DND-41 (cell line): ENCODE data around the gene IQCC.
"Not testable (repeated sequence)": the region's sequence is repeated elsewhere in the genome, so short reads cannot be mapped to it uniquely, and the experiment has no call there.

Experiments
- EZH2 ChIP-seq: IDR thresholded peaks from 3 replicates; pipeline ENCODE4 v1.6.1; 2012; ENCODE audit warnings: borderline replicate concordance, low read depth, mild to moderate bottlenecking, moderate library complexity, low read length, inconsistent platforms; ENCODE audit not compliant: severe bottlenecking
- TF ChIP-seq, protein P1 (sequence below): IDR thresholded peaks from 2 replicates; pipeline ENCODE4 v1.5.1; 2012; ENCODE audit warnings: borderline replicate concordance, low read length, moderate library complexity, mild to moderate bottlenecking; ENCODE audit not compliant: poor library complexity, severe bottlenecking; ENCODE audit errors: extremely low read depth

DNA sequence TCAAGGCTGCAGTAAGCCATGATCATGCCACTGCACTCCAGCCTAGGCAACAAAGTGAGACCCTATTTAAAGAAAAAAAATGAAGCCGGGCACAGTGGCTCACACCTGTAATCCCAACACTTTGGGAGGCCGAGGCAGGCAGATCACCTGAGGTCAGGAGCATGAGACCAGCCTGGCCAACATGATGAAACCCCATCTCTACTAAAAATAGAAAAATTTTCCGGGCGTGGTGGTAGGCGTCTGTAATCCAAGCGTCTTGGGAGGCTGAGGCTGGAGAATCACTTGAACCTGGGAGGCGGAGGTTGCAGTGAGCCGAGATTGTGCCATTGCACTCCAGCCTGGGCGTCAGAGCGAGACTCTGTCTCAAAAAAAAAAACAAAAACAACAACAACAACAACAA lies 39.8 kb upstream of the IQCC start:
- TF ChIP-seq, protein P1, sequence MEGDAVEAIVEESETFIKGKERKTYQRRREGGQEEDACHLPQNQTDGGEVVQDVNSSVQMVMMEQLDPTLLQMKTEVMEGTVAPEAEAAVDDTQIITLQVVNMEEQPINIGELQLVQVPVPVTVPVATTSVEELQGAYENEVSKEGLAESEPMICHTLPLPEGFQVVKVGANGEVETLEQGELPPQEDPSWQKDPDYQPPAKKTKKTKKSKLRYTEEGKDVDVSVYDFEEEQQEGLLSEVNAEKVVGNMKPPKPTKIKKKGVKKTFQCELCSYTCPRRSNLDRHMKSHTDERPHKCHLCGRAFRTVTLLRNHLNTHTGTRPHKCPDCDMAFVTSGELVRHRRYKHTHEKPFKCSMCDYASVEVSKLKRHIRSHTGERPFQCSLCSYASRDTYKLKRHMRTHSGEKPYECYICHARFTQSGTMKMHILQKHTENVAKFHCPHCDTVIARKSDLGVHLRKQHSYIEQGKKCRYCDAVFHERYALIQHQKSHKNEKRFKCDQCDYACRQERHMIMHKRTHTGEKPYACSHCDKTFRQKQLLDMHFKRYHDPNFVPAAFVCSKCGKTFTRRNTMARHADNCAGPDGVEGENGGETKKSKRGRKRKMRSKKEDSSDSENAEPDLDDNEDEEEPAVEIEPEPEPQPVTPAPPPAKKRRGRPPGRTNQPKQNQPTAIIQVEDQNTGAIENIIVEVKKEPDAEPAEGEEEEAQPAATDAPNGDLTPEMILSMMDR, result not testable (repeated sequence)
- not testable (repeated sequence) for TF ChIP-seq EZH2
